Dermis microvascular lymphatic vessel endothelial cell (primary cell): ENCODE measurements around the gene SPAG16. TPM values are rescaled to one million over a fixed set of nuclear protein-coding genes. Genes with fewer than 3 reads are reported as not detected.

ENCODE experiments used
- DNase-seq, 2 donors: peaks; one replicate each; pipeline versions ENCODE4 v3.0.0 to v3.0.0-alpha.2; 2010; ENCODE audit warnings: low read depth in 2 of 2
- total RNA-seq: library from RNA; depleted of rRNA; stranded (reverse); fragments of >200 nt; gene quantifications from 2 replicates; pipeline ENCODE4 v1.2.1, GENCODE V29; 2014

The SPAG16 gene
- total RNA-seq, 1 donor from 2014 or later, result 11.0 TPM

DNA sequence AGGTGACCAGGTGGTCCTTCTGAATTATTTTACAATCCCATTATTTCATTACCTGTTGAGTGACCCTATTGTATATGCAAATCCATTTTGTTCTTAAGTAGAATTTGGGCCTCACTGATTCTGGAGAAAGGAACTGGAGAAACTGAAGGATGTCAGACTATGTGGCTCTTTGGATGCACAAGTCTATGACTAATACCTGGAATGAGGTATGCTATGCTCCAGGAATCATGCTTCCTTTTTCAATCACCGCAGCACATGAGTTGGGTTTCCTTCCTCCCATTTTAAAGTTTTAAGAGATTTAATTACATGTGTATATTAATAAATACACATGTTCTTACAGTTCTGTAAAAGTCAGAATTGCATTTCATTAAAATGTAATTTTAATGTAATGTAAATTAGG is 872.7 kb downstream of the SPAG16 start:
- no peak for DNase-seq

DNA sequence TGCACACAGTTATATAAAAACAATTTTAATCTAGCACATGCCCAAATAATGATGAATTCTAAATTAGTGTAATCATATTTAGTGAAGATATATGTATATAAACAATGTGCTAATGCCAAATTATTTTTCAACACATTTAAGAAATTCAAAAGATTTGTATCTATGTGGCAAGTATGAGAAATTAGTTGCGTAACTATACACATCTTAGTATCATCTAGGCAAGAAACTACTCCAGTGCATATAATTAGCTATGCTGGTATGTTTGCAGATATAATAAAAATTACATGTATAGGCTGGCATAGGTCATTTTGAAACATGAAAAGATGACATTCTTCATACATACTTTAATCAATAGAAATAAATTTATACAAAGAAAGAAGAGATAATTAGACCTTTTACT is 874.6 kb downstream of the SPAG16 start:
- DNase-seq, result no peak

DNA sequence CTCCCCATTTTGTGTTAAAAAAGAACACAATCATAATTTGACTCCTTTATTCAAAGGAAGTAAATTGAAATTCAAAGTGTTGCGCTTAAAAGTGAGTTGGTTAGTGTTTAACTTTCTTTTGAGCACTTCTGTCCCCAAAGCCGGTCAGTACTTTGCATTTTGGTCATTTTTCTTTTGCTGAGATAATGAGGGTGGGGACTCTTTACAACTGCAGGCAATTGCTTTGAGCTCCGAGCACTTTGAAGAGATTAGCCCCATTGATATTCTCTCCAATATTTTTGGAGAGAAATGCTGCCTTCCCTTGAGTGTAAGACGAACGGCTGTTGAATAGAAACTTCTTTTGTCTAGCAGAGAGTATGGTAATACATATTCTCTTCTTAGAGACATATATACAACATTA is 885.0 kb downstream of the SPAG16 start:
- DNase-seq, result no peak

DNA sequence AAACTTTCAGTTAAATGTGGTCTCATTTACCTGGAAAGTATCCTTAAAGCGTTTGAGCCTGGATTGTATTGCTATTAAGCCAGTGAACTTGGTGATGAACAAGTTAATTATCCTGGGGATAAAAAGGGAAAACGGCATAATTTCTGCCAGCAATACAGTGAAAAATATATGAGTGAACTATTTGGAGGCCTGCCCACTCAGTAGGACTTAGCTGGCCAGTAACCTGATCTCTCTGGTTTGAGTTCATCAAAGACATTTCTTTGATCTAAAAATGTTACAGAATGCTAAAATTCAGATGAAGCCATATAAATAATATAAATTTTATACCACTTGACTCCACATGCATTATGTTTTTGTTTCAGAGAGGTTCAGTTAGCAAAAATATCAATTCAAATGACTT is 885.5 kb downstream of the SPAG16 start:
- no peak for DNase-seq

DNA sequence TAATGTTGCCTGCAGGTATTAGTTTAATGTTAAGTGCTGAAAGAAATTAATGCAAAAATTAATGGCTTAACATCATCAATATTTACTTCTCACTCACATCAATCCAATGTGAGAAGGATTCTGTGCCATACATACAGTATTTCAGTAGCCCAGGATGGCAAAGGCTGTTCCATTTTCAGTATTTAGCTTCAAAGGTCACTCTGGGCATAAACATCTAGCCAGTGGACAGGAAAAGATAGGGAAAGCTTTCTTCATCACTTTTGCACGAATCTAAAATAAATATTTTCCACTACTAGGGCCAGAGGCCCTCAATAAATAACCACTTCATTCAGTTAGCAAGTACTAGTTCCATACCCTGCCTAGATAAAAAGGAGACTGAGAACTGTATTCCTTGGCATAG is 890.3 kb downstream of the SPAG16 start:
- no peak for DNase-seq

DNA sequence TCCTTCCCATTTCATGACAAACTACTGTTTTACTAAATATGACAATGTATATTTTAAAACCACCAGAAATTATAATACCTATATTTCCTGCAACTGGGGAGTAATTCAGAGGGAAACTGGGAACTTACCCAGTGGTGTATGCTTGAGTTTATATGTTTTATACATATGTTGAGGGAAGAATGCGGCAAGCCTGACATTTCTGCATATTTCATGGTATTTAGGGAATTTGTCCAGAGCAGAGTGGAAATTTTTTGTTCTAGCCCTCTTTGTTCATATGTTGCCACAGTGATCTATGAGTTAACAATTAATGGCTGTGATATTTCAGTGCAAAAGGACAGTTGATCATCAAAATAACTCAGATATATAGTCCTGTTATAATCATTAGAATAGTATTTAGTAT is 895.8 kb downstream of the SPAG16 start:
- no peak for DNase-seq

DNA sequence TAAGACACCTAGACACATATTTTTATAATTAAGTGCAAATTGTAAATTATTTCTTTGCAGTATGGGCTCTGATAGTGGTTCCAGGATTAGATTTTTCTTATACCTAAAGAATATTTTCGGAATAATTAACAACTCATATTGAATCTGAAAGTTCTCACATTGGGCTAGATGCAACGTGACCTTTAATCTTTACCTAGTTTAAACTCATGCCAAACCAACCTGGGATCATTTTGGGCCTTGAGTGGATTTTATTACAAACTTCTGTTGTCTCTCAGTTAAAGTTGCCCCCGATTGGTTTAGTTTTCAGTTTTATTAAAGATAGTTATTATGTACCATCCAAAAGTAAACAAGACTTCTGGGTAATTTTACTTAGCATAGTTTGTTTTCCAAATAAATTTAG is 896.4 kb downstream of the SPAG16 start:
- DNase-seq, result no peak

DNA sequence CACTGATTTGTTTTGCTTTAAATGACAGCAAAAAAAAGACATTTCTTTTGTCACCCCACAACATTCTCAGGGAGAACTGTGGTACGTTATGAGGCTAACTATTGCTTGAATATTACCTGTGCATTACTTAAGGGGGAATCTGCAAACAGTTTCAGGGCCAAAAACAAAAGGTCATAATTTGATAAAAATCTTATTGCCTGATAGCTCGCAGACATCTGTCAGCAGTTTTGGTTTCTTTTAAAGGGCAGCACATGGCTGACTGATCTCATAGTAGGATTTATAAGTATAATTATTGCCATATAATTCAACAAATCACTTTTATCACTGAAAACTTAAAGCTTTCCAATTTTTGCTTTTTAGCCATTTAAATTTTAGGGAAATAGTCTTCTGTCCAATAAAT is 900.2 kb downstream of the SPAG16 start:
- DNase-seq, result no peak

DNA sequence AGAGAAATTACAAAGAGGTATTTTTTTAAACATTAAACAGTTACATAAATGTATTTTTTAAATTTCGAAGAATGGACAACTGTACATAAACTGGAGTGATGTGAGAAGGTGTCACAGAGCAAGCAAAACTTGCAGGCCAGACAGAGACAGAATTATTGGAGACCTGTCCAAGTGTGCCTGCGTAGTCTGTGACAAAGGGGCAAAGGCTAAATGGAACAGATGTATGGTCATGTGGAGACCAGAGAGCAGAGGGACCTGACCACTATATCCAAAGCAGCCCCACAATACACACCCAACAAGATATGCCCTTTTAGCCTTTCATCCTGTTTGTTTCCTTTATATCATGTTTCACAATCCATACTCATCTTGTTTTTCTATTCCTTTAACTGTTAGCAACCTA is 901.3 kb downstream of the SPAG16 start:
- no peak for DNase-seq

DNA sequence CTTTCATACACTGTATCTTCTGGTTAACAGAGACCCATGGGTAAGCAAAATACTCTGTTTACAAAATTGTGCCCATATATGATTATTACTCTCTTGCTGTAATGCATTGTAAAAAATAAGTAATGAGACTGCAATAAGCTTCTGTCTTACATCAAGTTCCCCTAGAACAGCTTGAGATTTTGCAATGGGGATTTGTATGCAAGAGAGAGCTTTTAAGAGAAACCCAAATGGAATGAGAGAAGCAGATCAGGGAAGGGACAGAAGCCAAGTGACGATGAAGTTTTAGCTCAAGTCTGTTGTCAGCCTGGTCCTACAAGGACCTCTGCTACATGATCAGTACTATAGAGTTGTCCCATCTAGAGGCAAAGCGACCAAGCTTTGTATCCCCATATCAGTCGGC is 908.4 kb downstream of the SPAG16 start:
- no peak for DNase-seq

DNA sequence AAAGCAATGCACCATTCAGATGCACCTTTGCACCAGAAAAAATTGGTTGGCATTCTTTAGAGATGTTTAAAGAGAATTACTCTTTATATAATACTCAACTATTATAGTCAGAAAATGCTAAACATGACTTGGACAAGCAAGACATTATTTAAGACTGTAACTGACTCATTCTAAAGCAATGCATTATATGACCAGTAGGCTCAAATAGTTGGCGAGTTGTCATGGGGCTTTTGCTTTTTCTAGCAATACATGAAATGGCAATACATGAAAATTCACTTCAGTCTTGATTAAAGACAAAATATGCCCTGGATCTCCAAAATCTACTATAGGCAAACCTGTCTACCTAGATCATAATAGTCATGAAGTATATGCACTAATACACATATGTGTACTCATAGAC is 909.7 kb downstream of the SPAG16 start:
- no peak for DNase-seq

DNA sequence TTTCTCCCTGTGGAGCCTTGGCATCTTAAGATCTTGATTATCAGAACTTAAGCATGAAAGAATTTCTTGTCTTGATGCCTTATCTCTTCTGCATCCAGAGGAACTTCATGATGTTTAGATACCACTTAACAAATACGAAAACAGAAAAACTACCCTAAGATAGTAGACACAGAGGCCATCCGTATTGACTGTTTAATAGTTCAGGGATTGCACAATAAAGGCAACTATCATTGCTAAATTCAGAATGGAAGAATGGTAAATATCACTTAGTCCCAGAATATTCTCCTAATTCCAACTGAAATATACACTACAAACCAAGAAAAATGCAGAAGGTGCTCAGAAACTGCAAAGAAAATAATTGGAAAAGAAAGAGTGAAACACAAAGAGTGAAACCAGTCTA is 912.0 kb downstream of the SPAG16 start:
- DNase-seq, result no peak

DNA sequence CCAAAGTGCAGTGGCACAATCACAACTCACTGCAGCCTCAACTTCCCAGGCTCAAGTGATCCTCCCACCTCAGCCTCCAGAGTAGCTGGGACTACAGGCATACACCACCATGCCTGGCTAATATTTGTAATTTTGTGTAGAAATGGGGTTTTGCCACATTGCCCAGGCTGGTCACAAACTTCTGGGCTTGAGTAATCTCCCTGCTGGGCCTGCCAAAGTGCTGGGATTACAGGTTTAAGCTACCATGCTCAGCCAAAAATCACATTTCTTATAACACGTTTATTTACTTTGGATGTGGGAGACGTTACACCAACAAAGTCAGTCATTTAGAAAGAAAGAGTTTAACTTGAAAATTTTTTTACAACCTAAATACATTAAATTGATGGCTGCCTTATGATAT is 917.6 kb downstream of the SPAG16 start:
- DNase-seq, result no peak

DNA sequence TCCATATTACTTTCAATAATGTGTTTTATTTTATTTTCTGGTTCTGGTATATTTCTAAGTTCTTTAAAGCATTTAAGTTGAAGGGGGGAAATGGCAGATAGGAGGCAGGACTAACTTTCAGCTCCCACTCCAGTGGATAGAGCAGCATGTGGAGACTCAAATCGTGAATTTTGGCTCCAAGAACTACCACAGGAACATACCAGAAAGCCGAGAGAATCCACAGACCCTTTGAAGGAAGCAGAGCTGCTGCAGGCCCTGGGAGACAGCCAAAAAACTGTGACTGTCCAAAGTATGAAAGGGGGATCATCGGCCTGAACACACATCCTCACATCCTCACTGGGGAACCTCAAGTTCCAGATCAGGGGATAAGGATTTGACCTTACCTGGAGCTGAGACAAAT is 919.0 kb downstream of the SPAG16 start:
- no peak for DNase-seq

DNA sequence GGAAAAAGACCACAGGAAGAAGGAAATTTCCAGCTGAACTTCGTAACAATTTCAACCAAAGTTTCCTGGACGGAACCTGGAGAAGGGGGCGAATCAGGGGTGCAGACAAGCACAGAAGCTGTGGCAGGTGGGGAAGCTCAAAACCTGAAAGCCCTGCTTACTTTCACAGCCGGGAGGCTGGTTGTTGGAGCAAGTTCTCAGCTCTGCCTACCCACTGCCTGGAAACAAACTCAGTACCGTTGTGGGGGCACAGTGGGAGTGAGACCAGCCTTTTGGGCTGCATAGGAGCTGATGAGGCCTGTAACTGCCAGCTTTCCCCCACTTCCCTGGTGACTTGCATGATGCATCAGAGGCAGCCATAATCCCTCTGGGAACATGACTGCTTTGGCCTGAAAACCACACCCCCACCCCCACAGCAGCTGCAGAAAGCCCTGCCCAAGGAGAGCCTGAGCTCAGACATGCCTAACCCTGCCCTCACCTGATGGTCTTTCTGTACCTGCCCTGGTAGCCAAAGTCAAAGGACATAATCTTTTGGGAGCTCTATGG is 919.6 kb downstream of the SPAG16 start:
- no peak for DNase-seq

DNA sequence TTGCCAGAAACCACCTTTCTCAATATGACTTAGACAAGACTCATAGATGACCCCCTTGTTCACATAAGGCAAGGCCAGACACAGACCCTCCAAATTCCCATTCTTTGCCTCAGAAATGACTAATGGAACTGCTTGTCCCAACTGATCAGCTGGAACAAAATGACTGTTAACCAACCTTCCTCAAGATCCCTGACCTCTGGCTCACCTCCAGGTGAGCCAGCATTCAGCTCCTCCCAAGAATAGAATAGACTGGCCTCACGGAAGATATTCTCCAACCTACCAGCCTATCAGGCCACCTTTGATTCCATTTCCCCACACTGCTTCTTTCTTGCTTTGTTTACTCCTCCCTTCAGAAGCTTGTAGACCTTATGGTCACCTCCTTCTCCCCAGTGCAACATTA is 930.8 kb downstream of the SPAG16 start:
- DNase-seq, result no peak

DNA sequence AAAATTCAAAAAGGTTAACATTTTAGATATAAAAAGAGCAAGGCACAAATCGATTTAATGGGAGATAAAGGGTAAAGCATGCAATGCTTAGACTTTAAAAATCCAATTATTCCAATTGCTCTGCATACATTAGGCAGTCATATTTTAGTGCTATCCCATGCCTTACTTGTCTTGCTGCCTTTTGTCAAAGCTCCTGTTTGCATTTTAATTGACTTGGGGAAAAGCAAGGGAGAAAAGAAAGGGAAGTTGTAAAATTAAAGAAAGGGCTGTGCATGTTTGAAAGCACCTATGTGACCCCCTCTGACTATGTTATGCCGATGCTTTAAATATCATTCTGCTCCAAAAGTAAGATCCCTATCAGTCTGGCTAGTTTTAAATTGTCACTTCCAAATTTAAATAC is 932.9 kb downstream of the SPAG16 start:
- no peak for DNase-seq

DNA sequence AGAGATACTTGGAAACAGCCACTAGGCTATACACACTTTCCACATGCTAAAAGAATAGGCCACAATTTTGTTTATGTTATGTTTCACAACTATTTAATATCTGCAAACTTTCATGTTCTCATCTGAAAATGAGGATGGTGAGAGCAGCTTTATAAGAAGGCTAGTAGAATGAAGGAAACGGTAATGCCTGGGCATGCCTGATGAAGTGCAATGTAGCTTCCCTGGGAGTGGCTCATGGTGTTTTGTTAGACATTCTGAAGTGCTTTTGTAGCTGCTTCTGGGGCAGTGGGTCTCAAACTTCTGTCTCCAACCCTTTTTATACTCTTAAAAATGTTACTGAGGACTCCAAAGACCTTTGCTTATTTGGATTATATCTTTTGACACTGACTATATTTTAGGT is 933.3 kb downstream of the SPAG16 start:
- no peak for DNase-seq

DNA sequence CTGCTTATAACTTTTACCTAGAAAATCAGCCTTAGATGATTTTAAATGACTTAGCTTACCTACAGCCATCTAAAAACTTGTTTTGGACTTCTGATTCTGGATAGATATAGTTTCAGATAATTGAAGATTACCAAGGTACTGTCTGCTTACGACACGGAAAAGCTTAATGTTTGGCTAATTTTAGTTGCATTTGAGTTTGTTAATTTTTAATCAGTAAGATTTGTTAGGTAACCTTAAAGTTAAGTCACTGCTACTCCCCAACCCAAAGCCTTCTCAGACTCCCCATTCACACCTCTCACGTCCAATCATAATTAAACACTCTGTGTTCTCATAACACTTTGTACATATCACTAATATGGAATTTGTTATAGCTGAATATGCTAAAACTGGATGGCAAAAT is 936.0 kb downstream of the SPAG16 start:
- DNase-seq, result no peak

DNA sequence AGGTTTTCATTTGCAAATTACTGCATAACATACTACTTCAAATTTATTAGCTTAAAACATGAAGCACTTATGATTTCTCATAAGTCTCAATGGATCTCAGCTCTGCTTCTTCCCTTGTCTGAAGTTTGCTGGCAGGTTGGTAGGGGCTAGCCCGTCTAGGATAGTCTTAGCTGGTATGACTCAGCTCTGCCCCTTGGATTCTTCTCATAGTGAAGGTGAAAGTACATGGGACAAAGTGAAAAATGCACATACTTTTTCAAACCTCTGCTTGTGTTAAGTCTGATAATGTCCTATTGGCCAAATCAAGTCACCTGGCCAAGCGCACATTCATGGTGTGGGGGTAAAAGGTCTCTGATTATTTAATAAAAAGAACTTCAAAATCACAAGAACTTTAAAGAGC is 941.8 kb downstream of the SPAG16 start:
- no peak for DNase-seq

DNA sequence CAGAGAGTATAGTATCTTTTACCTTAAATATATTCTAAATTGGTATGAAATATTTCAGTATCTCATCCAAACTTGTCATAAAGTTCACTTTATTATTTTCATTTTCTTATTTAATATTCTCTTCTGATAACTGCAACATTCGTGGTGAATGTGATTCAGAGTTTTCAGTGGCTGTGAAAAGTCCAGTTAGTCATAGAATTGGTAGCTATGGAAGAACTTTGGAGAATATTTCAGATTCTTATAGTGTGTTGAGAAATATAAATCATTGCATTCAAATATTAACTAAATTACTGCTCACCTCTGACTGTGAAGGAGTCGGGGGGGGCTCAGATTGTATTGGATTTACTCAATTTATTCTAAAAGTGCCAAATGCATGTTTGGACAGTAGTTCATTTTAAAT is 948.0 kb downstream of the SPAG16 start:
- DNase-seq, result no peak

DNA sequence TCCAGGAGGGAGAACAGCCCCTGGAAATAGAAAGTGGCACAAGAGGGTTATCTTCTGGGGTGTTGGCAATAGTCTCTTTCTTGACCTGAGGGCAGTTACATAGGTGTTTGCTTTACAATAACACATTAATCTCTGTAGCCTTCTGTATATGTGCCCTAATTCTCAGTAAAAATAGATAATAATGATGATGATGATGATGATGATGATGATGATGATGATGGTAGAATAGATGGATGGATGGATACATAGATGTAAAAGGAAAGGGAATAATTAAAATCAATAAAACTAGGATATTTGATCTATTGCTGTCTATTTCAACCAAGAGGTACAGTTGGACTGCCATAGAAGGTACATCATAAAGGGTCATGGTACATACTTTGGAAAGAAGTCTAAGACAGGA is 948.9 kb downstream of the SPAG16 start:
- no peak for DNase-seq

DNA sequence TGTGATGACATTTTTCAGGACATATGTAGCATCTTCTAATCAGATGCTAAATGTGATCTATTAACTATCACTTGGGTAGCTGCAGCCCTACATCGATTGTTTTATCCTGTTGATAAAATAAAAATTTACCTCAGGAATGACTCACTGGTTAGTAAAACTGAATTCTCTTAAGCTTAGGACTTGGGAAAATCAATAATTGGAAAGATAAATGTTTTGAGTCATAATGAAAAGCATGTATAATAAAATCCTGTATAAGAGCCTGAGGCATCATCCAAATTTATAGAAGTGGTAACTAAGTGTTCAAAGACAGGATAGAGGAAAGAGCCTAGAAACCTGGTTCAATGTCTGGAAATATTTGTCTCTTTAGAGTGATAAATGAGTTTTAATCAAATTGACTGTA is 958.5 kb downstream of the SPAG16 start:
- DNase-seq, result no peak

DNA sequence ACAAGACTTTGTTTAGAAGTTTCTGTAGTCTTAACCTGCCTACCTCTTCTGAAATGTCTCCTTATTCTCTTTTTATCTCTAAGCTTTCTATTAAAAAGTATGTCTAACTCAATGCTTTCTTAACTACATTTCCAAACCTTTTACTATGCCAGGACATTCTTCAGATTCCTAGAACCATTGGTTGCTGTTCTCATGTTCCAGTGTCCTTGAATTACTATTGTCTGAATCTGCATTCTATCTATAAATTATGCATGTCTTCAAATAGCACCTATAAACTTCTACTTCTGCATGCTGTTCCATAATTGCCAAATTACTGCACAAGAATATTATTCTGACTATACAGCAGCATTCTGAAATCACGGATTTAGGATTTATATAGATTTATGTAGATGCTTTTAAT is 960.6 kb downstream of the SPAG16 start:
- no peak for DNase-seq

DNA sequence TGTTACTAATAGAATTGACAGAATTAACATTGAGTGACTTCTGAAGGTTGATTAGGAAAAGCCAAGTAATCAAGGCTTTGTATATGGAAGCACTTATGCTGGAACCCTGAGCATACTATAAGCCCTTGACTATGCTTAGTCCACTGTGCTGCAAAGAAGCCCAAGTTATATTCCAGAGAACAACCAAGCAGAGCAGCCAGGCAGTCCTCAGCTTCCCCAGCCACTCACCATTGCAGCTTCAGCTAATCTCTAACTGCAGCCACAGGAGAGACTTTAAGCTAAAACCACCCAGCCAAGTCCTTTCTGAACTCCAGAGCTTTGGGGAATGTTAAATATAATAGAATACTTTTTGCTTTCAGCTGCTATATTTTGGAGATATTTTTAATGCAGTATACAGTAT is 962.2 kb downstream of the SPAG16 start:
- DNase-seq, result no peak
